Psoas muscle (tissue), 8 donors: Measurements from ENCODE around the gene PSAP. TPM values are rescaled to one million over a fixed set of nuclear protein-coding genes. Genes with fewer than 3 reads are reported as not detected.

Experiments
- ATAC-seq, 4 donors: fragments of 200-7000 bp; cut with Tn5 transposase; one replicate each; pipeline ENCODE4 v1.9.1; 2020; ENCODE audit warnings: moderate library complexity in 3 of 4, mild to moderate bottlenecking in 2 of 4
- DNase-seq, 2 donors: peaks; one replicate each; pipeline ENCODE4 v3.0.0-alpha.2; 2020
- H3K27ac ChIP-seq: fragments of 200-600 bp; one replicate; pipeline ENCODE4 v1.8.0; 2022
- H3K27me3 ChIP-seq, 3 donors: fragments of 200-600 bp in 1 of 3; one replicate each; pipeline versions ENCODE4 v1.6.1 to v1.8.0; 2013 to 2022; ENCODE audit warnings: low read length in 2 of 3, mild to moderate bottlenecking in 2 of 3, moderate library complexity in 1 of 3; ENCODE audit not compliant: insufficient read depth in 3 of 3
- H3K36me3 ChIP-seq, 2 donors: fragments of 200-600 bp in 1 of 2; one replicate each; pipeline versions ENCODE4 v1.6.1 to v1.8.0; 2013 to 2022; ENCODE audit warnings: low read depth in 1 of 2, mild to moderate bottlenecking in 1 of 2, moderate library complexity in 1 of 2; ENCODE audit not compliant: insufficient read depth in 1 of 2
- H3K4me1 ChIP-seq: fragments of 200-600 bp; one replicate; pipeline ENCODE4 v1.8.0; 2022
- H3K4me3 ChIP-seq: fragments of 200-600 bp; one replicate; pipeline ENCODE4 v1.8.0; 2022; ENCODE audit warnings: mild to moderate bottlenecking
- H3K9me3 ChIP-seq: fragments of 200-600 bp; one replicate; pipeline ENCODE4 v1.8.0; 2022
- CTCF ChIP-seq: fragments of 200-600 bp; IDR thresholded peaks from one replicate; pipeline ENCODE4 v1.8.0; 2022; ENCODE audit warnings: antibody characterized with exemption
- WGBS, 3 donors: extraction: QIAGEN DNeasy Blood & Tissue Kit; methylation state at CpG; one replicate each; pipeline versions ENCODE4 v1.1.6 to v1.1.7; 2013; 5-methylcytosine and 5-hydroxymethylcytosine counted together
- intact Hi-C, 2 donors: fragments of 100-400 bp; cut with DNase I; formaldehyde crosslinking; loops; one replicate each; pipeline versions ENCODE4 v1.11.0 to v1.14.2; 2022
- polyA plus RNA-seq, 3 donors: library from polyadenylated mRNA; stranded (reverse); fragments of 200-250 nt; gene quantifications; one replicate each; pipeline ENCODE4 v1.2.3, GENCODE V29; 2013
- total RNA-seq, 4 donors: library from RNA; stranded (reverse); fragmentation: NEBNext Ultra II Directional in 2 of 4; extraction: Animal tissue kit (Norgen Biotek cat#: 25700) in 2 of 4; gene quantifications; one replicate each; pipeline versions ENCODE4 v1.2.1 to v1.2.4, GENCODE V29; 2021 to 2023
- donor health status: healthy with polysubstance abuse.
- donor health status: DM: no; HTN: no; CAD: no; lungs with moderate emphysema.
- donor health status: Bipolar disorder and iron deficiency.
- donor health status: healthy.
- donor health status: DM: yes; HTN: yes; CAD: no.
- donor health status: DM: no; HTN: no; CAD: no.
- donor health status: DM: no; HTN: no; CAD: no.
- donor health status: DM: yes; HTN: yes; CAD: no.

Gene PSAP
- total and polyA plus RNA-seq, 7 donors = 634 to 1,725 (median 1,049) TPM

GRCh38 chr10:71766717-71767419, 84.2 kb downstream of the PSAP start:
- ATAC-seq (peak; percentile 20 to 41 (median 39)), DNase-seq (peak; percentile 80 to 88)
- H3K36me3 ChIP-seq = peaks cover 0 to 4% of the 10 kb centered on the region in 2 donors
- peak overlapping the region; percentile 8 for H3K4me3 ChIP-seq
- H3K4me1 ChIP-seq = peaks cover 83% of the 10 kb centered on the region
- H3K27me3 ChIP-seq = no peaks in the 10 kb centered on the region
- peak overlapping the region; percentile 81 for H3K27ac ChIP-seq
- intact Hi-C loops = no loop called here
- 41 to 48% (median 44%) methylated on average over 10 of the region's 10 CpGs for WGBS, 3 donors
- no peaks in the 10 kb centered on the region for H3K9me3 ChIP-seq
- no peak for TF ChIP-seq CTCF

Other genes with a start within 250 kb of the PSAP start
- gene C10orf105, start 131.5 kb downstream of the PSAP start, total RNA-seq = not detected
- under 1 TPM; 0.01 to 0.03 (median 0.03) TPM for gene C10orf105, start 131.5 kb downstream of the PSAP start, polyA plus RNA-seq
- 10 to 100 TPM; 12.5 to 20.4 (median 15.9) TPM for gene VSIR, start 77.7 kb downstream of the PSAP start, total RNA-seq
- 10 to 100 TPM; 14.8 to 21.8 (median 19.0) TPM for gene VSIR, start 77.7 kb downstream of the PSAP start, polyA plus RNA-seq
- 10 to 100 TPM; 10.6 to 44.0 (median 16.6) TPM for gene CHST3, start 113.1 kb upstream of the PSAP start, total RNA-seq
- 10 to 100 TPM in 1 of 3 donors, 1 to 10 TPM in 2; 3.3 to 12.1 (median 8.2) TPM for gene CHST3, start 113.1 kb upstream of the PSAP start, polyA plus RNA-seq
- gene SPOCK2, start 237.3 kb upstream of the PSAP start, total RNA-seq = 1 to 10 TPM; 1.8 to 5.3 (median 3.7) TPM
- gene SPOCK2, start 237.3 kb upstream of the PSAP start, polyA plus RNA-seq = 1 to 10 TPM; 2.3 to 4.3 (median 3.3) TPM